GM18870 (cell line): Measurements from ENCODE around the gene IL23A.
"Not testable (repeated sequence)": the region's sequence is repeated elsewhere in the genome, so short reads cannot be mapped to it uniquely, and the experiment has no call there.

Experiments used
- ATAC-seq: cut with Tn5 transposase; IDR thresholded peaks from one replicate; pipeline ENCODE4 v1.9.1; 2021; ENCODE audit warnings: moderate library complexity; ENCODE audit not compliant: unreplicated experiment

IL23A gene, protein sequence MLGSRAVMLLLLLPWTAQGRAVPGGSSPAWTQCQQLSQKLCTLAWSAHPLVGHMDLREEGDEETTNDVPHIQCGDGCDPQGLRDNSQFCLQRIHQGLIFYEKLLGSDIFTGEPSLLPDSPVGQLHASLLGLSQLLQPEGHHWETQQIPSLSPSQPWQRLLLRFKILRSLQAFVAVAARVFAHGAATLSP

DNA sequence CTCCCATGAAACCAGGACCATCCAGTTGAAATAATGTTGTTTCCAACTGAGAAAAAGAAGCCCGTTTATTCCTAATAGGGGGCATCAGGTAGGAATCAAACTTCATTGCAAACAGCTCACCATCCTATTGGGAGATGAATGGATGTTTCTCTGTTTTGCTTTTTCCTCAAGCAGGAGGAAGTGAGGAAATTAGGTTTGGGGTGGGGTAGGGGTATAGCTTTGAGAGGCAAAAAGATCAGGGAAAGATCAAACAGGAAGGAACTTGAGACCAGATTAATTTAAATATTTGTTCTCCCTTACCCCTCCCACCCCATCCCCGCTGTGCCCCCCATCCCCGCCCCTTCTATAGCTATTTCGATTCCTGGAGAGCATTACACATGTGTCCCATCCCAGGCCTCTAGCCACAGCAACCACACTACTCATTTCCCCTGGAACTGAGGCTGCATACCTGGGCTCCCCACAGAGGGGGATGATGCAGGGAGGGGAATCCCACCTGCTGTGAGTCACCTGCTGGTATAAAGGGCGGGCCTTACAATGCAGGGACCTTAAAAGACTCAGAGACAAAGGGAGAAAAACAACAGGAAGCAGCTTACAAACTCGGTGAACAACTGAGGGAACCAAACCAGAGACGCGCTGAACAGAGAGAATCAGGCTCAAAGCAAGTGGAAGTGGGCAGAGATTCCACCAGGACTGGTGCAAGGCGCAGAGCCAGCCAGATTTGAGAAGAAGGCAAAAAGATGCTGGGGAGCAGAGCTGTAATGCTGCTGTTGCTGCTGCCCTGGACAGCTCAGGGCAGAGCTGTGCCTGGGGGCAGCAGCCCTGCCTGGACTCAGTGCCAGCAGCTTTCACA lies at the start of gene IL23A:
Gene IL23A (plus strand): TSS at position 577 of the 850 bp plus-strand sequence. CDS start 161 bp downstream, at position 738.
- peak; percentile 34 for ATAC-seq

DNA sequence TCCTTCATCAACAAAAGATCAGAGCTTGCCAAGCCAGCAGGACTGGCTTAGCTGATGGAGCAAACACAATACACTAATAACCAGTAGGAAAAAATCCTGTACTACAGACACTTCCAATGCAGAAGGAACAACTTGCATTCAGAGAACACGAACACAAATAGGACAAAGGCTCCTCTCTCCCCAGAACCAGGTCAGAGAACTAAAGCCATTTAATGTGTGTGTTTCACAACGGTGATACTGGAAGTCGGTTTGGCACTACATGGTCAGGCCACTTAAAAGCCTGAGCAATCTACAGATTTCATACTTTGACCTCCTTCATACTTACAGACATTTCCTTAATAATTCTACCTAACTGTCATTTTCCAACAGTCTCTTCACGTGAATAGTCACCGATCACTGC lies 44.9 kb upstream of the IL23A start:
- no peak for ATAC-seq

DNA sequence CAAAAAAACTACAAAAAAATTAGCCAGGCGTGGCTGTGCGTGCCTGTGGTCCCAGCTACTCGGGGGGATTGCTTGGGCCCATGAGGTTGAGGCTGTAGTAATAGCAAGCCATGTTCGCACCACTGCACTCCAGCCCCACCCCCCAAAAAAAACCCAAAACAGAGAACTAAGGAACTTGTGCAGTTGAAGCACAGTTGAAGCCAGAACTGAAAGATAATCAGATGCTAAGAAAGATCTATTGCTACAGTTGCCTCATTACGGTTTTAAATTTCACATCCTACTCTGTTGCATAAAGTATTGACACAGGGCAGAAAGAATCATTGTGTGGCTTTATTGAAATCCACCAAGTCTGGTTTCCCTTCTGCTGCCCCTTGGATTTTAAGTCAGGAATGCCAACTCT lies 42.4 kb upstream of the IL23A start:
- no peak for ATAC-seq

DNA sequence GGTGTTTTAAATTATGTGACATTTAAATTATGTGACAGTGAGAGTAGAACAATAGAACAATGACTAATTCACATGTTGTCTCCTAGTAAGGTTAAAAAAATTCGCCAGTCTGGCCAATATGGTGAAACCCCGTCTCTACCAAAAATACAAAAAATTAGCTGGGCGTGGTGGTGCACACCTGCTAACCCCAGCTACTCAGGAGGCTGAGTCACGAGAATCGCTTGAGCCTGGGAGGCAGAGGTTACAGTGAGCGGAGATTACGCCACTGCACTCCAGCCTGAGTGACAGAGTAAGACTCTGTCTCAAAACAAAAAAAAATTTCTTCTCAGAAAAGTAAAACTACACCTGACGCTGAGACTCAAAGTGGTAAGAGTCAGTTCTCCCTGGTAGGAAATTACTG lies 41.3 kb upstream of the IL23A start:
- ATAC-seq = no peak

DNA sequence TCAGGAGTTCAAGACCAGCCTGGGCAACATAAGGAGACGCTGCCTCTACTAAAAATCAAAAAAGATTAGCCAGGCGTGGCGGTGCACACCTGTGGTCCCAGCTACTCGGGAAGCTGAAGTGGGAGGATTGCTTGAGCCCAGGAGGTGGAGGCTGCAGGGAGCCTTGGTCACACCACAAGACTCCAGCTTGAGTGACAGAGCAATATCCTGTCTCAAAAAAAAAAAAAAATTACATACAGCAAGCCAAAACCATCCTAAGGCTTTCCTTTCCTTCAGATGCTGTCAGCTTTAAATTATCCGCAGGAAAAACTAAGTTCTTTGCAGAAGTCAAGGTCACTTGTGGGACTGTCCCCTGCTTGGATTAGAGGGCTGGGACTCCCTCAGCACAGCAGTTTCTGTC lies 39.9 kb upstream of the IL23A start:
- ATAC-seq = no peak

DNA sequence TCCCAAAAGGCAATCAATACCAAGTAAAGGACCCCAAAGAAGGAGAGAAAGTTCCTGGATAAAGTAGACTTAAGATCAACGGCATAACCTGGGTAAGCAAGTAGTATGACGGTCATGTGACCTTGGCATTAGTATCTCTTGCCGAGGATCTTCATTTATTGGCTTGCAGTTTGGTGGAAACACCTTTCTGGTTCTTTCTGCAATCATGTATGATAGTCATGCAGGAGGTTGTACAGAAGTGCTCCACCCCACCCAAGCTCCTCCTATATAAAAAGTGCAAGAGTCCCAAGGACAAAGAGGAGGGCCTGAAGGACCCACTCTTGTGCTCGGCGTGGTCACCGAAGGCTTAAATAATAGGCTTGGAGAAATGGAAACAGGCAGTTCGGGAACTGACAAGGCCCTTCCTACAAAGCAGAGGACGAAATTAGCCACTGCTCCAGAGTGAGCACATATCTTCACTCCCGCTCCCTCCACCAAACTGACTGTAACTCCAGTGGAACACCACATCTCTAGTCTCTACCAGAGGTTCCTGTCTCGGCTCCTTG lies 39.3 kb upstream of the IL23A start:
- ATAC-seq = no peak

DNA sequence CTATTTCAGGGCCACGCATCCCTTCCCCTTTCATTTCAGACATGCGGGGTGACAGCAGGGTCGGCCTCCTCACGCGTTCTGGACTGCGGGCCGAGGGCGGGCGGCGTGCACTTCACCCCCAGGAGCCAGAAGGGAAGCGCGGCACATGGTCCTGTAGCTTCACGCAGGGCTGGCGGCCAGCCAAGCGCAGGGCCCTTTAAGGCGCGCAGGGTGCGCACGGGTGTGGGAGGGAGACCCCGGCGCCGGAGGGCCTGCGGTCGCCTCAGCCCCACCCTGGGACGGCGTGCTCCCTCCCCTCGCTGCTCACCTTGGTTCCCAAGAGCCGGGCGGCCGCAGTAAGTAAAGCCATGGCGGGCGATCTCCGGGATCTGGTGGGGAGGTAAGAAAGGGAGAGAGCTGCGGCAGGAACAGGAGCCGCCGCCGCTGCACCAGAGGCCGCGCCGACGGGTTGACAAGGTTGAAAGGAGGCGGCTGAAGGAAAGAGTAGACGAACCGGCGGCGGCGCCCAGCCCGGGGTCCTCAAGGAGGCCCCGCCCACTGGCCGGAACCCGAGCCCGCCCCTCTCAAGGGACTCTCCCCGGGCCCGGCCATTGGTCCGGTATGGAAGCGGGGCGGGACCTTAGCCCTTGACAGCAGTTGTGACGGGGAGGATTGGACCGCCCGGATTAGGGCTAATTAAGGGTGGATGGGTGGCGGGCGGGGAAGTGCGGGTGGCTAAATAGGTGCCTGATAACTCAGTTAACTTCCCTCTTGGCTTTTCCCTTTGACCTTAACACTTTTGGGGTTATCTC lies 38.6 kb upstream of the IL23A start, which contains the start of gene CS:
Gene CS (minus strand): TSS at position 478 of the 791 bp plus-strand sequence. CDS start 129 bp downstream, at position 349.
- peak; percentile 82 for ATAC-seq

DNA sequence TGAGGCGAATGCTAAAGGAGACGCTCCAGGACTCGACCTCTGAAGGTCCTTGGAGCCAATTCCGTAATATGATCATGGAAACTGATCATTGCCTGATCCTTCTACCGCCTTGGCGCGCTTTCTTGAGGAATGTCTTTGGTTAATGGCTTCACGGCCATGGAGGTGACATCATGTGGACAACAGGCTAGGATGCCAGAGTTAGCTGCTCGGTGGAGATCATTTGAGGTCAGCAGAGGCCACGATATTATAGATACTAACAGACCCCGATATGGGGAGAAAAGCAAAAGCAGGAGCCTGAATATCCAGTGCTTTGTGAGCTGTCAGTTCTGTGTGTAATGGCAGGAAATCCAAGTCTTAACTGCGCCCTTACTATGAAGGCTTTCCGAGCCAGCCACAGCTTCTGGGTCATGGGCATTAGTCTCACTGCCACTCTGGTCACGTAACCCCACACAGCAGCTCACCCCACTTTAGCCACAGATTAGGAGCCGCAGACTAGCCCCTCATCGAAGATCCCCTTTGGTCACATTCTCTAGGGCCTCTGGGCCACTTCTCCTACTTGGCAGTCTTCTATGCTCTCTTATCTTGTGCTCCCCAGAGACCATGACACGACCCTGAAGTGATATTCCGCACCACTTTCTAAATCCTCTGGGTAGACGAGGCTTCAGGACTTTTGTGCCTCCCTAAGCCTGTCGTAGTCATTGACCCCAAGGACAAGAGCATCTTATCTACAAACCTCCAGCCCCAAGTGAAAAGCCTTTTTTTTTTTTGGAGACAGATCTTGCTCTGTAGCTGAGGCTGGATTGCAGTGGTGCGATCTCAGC lies 37.8 kb upstream of the IL23A start:
- peak; percentile 0 for ATAC-seq

DNA sequence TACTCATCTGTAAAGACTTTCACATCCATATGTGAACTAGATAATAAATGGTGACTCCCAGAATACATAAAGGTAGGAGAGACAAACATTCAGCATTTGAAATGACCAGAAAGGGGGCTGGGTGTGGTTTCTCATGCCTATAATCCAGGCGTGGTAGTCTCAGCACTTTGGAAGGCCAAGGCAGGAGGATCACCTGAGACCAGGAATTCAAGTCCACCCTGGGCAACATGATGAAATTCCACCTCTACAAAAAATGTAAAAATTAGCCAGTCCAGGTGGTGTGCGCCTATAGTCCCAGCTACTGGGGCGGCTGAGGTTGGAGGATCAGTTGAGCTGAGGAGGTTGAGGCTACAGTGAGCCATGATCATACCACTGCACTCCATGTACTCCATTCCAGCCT lies 34.4 kb upstream of the IL23A start:
- no peak for ATAC-seq

DNA sequence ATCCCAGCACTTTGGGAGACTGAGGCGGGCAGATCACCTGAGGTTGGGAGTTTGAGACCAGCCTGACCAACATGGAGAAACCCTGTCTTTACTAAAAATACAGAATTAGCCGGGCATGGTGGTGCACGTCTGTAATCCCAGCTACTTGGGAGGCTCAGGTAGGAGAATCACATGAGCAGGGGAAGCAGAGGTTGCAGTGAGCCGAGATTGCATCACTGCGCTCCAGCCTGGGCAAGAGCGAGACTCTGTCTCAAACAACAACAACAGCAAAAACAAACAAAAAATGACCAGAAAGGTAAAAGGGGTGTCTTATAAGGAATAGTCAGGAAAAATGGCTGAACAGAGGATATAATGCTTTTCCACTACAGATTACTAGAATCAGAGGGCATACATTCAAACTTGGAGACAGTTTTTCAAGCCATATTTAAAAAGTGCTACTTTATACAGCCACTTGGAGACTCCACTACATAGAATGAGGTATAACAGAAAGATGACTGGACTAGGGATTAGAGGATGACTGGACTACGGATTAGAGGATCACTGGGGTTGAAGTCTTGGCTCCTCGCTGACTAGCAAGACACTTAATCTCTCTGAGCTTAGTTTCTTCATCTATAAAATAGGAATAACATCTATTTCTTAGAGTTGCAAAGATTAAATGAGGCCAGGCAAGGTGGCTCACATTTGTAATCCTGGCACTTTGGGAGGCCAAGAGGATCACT lies 33.7 kb upstream of the IL23A start:
- ATAC-seq = no peak

DNA sequence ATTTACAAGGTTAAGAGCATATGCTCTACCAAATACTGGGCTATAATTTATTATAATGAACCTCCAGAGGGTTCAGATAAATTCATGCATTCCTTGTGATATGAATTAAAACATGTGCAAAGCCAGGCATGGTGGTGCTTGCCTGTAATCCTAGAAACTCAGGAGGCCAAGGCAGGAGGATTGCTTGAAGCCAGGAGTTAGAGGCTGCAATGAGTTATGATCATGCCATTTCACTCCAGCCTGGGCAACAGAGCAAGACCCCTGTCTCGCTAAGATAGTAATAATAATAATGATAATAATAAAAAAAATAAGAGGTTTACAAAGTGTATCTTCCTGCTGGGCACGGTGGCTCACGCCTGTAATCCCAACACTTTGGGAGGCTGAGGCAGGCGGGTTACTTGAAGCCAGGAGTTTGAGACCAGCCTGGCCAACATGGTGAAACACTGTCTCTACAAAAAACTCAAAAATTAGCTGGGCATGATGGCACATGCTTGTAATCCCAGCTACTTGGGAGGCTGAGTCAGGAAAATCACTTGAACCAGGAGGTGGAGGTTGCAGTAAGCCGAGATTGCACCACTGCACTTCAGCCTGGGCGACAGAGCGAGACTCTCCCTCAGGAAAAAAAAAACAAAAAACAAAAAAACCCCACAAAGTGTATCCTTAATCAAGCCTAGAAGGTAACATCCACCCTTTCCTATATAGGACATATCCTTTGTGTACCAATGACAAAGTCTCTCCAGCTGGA lies 31.3 kb upstream of the IL23A start:
- no peak for ATAC-seq

DNA sequence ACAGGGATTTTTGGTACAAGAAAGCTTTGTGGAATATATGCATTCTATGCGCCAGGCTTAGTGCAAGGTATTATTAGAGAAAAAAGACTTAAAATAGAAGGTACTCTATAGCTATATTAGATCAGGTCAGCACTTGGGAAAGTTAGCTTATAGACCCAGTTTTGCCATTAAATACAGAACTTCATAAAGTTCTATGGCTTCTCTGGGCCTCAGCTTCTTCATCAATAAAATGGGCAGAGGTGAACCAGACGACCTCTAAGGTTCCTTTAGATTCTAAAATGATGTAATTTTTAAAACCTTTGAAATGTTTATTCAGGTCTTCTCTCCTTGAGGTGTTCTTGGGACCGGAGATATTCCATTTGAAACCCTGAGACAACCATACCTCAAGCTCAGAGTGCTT lies 30.0 kb upstream of the IL23A start:
- ATAC-seq = no peak

DNA sequence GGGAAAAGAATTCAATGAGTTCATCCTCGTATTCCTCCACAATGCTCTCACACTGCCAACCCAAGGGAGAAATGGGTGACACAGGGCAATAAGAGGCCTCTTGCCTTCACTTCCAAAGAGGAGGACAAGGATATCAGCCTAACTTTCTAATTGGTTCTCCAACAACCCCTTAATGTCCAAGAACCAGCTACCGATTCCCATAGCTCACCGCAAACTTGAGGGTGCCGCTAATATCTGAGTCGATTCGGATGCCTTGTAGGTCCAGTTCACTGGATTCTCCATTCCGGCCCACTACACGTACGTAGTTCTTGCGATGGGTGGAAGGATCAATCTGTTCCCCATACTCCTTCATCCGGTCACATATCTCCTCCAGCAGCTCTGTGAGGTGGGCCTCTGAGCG lies 27.7 kb upstream of the IL23A start:
- ATAC-seq = no peak

DNA sequence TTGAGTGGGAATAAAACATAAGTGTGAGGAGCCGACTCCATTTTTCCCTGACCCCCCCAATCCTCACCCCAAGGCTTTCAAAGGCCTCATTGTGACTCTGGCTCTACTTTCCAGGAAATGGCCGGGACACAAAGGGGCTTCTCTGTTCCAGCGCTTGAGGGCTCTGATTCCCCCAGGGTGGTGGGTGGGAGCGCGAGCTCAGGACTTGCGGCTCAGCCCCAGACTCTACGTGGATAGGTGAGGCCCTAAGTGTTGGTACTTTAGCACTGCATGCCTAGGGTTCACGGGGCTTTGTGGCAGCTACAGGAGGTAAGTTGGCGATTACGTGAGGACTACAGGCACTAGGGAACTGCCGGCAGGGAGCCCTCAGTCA lies 23.4 kb upstream of the IL23A start:
- ATAC-seq = no peak

DNA sequence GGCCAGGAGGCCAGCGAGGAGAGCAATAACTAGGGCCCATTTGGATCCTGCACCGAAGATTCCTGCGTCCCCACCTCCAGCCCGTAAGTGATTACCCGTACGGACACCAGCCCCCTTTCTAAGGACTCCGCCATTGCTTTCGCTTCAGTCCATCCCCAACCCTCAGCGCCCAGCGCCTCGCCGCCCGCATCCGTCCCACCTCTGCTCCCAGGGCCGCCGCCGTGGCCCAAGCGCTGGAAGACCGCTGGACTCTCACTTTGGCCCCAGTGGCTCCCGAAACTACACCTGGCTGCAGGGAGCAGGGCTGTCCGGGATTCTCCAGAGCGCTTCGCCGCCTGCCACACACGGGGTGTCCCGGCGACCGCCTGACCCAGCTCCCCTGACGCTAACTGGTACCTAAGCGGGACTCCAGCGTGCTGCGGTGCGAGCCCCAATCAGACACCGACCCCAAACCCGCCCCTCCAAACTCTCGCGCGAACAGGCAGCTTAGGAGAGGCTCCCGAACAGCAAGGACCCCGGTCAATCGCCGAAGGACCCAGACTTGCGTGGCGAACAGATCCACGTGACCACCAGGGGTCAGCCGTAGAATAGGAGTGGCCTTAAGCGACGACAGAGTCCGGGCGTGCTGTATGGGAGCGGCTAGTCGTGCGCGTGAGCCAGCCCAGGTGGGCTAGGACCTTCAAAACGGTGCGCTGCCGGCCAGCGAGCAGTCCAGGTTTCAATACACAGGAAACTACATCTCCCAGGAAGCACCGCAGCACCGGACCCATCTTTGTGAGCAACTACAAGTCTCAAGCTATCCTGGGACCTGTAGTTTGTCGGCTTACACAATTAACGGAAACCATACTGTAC lies 22.8 kb upstream of the IL23A start, which contains the start of gene CNPY2:
Gene CNPY2 (minus strand): TSS at position 367 of the 852 bp plus-strand sequence. CDS start 771 bp downstream, outside the sequence.
- ATAC-seq = peak; percentile 89

DNA sequence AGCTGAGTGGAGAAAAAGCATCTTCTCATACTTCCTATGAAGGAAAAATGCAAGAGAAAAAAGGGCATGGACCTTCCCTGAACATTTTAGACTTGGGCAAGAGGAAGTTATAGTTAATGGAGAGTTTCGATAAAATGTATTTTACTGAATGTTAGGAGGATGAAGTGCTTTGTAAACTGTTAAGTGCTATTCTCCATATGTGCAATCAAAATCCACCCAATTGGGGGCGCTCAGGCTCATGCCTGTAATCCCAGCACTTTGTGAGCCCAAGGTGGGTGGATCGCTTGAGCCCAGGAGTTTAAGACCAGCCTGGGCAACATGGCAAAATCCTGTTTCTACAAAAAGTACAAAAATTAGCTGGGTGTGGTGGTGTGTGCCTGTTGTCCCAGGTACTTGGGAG lies 21.0 kb upstream of the IL23A start:
- ATAC-seq = no peak

DNA sequence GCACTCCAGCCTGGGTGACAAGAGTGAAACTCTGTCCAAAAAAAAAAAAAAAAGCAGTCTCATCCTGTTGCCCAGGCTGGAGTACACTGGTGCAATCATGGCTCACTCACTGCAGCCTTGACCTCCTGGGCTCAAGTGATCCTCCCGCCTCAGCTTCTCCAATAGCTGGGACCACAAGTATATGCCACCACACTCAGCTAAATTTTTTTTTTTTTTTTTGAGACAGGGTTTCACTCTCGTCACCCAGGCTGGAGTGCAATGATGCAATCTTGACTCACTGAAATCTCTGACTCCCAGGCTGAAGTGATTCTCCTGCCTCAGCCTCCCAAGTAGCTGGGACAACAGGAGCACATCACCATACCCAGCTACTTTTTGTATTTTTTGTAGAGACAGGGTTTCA lies 17.7 kb upstream of the IL23A start:
- no peak for ATAC-seq

DNA sequence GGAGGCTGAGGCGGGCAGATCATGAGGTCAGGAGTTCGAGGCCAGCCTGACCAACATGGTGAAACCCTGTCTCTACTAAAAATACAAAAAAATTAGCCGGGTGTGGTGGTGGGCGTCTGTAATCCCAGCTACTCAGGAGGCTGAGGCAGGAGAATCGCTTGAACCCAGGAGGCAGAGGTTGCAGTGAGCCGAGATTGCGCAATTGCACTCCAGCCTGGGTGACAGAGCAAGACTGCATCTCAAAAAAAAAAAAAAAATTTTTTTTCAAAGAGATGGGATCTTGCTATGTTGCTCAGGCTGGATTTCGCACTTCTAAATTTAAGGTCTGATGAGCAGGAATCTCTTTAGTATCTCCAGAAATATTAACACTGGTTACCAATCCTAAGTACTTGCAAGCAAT lies 17.1 kb upstream of the IL23A start:
- not testable (repeated sequence) for ATAC-seq
